ENCODE data around the gene MMP14. TPM values are rescaled to one million over a fixed set of nuclear protein-coding genes. Genes with fewer than 3 reads are reported as not detected.
"Not testable (repeated sequence)": the region's sequence is repeated elsewhere in the genome, so short reads cannot be mapped to it uniquely, and the experiment has no call there.

Gene MMP14
- total RNA-seq, 1 donor from 2014 or later = 172 TPM

DNA sequence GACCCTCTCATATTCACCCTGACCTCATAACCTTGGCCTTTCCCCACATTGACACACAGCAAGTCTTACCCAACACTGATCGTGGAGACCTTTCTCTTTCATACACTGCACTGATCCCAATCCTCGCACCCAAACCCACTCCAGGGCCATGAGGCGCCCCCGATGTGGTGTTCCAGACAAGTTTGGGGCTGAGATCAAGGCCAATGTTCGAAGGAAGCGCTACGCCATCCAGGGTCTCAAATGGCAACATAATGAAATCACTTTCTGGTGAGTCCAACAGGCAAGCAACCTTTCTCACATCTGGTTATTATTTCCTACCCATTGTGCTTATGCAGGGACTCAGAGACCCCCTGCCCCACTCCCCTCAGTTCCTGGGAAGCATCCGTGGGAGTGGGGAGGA is 5.4 kb downstream of the MMP14 start:
- no peak for DNase-seq (ENCODE audit: low spot score)

DNA sequence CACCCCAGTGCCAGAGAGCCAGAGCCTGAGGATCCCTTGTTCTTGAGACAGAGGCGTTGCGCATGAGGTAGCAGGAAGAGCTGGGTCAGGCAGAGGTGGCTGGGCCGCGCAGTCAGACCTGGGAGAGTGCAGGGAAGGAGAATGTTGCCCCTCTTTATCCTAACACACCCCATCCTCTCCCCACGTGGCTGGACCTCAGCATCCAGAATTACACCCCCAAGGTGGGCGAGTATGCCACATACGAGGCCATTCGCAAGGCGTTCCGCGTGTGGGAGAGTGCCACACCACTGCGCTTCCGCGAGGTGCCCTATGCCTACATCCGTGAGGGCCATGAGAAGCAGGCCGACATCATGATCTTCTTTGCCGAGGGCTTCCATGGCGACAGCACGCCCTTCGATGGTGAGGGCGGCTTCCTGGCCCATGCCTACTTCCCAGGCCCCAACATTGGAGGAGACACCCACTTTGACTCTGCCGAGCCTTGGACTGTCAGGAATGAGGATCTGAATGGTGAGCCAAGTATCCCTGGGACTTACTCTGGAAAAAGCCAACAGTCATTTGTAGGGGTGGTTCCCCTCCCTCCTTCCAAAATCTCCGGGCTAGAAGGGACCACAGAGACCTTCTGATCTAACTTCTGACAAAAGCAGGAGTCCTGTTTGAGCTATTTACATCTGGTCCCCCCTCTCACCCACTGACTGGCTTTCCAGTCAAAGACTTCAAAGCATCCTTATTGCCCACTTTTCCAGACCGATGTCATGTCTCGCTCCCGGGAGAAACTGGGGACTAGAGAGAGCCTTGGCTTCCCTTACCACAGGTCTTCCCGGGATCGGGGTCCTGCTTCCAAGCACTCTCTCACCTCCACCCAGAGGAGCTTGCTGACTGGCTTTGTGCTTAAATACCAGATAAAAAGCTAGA is 6.1 kb downstream of the MMP14 start:
- DNase-seq (ENCODE audit: low spot score) = no peak

DNA sequence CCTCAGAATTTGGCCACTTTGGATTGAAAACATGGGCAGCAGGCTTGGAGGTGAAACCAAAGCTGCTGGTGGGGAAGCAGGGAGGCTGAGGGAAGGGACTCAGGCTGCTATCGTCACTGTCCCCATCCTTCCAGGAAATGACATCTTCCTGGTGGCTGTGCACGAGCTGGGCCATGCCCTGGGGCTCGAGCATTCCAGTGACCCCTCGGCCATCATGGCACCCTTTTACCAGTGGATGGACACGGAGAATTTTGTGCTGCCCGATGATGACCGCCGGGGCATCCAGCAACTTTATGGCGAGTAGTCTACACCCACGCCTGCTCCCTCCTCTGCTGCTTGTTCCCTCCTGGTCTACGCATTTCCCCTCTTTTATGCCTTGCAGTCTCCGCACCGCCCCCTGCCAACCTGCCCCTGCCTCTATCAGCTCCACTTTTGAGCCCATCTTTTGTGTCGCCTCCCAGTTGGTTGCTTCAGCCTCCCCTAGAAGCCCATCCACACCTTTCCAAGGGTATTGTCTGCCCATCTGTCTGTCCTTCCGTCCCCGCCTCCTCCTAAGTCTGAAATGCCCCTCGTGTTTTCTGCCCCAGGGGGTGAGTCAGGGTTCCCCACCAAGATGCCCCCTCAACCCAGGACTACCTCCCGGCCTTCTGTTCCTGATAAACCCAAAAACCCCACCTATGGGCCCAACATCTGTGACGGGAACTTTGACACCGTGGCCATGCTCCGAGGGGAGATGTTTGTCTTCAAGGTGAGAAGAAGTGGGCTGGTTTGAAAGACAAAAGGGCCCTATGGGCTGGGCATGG is 6.9 kb downstream of the MMP14 start:
- DNase-seq (ENCODE audit: low spot score) = no peak

DNA sequence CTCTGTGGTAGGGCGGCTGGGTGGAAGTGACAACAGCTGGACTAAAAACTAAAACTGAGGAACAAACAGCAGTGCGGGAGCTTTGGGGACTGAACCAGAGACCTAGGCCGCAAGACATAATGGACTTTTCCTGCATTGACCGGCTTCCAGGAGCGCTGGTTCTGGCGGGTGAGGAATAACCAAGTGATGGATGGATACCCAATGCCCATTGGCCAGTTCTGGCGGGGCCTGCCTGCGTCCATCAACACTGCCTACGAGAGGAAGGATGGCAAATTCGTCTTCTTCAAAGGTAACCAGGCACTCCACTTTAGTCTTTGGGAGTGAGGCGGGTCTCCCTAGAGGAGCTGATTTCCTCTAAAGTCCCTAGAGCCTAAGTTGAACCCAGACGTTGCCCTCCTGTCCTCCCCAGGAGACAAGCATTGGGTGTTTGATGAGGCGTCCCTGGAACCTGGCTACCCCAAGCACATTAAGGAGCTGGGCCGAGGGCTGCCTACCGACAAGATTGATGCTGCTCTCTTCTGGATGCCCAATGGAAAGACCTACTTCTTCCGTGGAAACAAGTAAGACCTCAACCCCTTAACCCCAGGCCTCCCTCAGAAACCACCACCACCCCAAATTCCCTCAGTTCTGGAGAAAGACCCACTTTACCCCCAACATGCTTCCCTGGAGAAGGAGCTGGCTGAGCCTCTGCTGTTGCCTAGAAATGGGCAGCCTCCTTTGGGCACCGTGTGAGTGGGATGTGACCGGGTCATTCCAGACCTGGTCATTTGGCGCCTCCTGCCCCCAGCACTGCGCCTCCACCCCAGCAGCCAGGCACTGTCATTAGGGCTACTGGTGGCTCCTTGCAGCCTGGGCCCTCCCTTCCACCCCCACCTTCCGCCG is 8.1 kb downstream of the MMP14 start:
- DNase-seq (ENCODE audit: low spot score) = no peak

DNA sequence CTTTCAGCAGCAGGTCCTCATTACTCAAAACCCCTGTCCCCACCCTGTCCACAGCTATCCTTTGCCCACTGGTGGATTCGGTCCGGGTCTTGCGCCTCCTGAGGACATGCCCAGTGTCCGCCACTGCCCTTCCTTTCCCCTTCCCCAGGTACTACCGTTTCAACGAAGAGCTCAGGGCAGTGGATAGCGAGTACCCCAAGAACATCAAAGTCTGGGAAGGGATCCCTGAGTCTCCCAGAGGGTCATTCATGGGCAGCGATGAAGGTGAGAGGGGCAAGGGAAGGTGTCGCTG is 8.7 kb downstream of the MMP14 start:
- no peak for DNase-seq (ENCODE audit: low spot score)

DNA sequence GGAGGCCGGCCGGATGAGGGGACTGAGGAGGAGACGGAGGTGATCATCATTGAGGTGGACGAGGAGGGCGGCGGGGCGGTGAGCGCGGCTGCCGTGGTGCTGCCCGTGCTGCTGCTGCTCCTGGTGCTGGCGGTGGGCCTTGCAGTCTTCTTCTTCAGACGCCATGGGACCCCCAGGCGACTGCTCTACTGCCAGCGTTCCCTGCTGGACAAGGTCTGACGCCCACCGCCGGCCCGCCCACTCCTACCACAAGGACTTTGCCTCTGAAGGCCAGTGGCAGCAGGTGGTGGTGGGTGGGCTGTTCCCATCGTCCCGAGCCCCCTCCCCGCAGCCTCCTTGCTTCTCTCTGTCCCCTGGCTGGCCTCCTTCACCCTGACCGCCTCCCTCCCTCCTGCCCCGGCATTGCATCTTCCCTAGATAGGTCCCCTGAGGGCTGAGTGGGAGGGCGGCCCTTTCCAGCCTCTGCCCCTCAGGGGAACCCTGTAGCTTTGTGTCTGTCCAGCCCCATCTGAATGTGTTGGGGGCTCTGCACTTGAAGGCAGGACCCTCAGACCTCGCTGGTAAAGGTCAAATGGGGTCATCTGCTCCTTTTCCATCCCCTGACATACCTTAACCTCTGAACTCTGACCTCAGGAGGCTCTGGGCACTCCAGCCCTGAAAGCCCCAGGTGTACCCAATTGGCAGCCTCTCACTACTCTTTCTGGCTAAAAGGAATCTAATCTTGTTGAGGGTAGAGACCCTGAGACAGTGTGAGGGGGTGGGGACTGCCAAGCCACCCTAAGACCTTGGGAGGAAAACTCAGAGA is 9.6 kb downstream of the MMP14 start:
- DNase-seq (ENCODE audit: low spot score) = no peak

DNA sequence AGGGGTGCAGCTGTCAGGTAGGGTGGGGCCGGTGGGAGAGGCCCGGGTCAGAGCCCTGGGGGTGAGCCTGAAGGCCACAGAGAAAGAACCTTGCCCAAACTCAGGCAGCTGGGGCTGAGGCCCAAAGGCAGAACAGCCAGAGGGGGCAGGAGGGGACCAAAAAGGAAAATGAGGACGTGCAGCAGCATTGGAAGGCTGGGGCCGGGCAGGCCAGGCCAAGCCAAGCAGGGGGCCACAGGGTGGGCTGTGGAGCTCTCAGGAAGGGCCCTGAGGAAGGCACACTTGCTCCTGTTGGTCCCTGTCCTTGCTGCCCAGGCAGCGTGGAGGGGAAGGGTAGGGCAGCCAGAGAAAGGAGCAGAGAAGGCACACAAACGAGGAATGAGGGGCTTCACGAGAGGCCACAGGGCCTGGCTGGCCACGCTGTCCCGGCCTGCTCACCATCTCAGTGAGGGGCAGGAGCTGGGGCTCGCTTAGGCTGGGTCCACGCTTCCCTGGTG is 10.5 kb downstream of the MMP14 start:
- DNase-seq (ENCODE audit: low spot score) = no peak

DNA sequence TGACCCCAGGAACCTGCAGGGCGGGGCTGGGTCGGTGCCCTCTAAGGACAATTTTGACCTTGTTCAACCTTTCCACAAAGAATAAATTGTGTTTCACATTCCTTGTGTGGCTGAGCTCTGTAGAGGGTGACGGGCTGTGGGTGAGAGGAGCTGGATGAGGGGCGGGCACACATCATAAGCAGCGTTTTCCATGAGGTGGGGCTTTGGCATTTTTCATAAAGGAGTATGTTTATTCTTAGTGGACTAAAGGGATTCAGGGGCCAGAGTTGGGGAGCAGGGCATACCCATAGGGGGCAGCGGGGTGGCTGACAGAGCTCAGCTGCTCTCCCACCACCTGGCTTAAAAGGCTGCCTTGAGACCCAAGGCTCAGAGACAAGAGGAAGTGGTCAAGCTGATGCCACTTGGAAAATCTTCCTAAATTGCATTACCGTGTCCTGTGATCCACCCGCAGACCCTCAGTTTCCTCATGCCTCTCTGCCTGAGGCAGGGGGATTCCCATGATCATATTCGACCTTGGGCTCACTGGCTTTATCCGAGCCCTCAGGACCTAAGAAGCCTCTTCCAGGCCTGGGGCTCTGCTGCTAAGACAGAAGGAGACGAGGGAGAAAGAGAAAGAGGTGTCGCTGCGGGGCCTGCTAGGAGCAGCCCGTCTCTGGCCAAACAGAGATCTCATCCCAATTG is 11.4 kb downstream of the MMP14 start:
- DNase-seq (ENCODE audit: low spot score) = no peak

DNA sequence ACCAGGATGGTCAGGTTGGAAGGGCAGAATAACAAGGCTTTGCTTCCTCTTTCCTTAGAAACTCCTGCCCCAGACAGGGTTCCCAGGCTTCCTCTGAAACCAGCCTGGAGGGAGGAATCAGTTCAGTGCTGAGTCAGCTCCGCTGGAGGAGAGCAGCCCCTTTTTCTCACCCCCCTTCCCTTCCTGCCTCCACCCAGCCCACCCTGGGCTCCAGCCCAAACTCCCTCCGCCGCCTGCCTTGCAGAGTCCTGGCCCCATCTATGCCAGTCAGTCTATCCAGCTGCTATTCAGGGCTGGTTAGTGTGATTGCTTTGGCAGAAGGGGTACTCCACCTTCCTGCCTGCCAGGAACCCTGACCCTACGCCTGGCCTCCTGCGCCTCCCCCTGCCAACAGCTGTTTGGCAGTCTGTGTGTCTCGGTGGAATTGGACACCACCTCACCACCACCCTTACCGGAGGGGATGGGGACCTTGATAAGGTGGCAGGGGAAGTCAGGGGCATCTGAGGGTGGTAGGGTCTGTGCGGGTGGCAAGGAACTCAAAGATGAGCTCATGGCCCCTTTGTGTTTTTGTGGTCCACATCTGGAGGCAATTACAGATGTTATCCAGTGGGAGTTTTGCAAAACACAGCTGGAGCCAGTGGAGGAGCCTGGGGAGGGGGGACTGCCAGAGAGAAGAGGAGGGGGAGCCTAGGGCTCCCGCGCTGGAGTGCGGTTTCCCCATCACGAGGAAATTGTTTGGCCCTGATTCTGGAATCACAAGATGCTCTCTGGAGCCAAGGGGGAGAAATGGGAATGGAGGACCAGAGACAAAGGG is 12.2 kb downstream of the MMP14 start:
- peak; percentile 82 for DNase-seq (ENCODE audit: low spot score)

DNA sequence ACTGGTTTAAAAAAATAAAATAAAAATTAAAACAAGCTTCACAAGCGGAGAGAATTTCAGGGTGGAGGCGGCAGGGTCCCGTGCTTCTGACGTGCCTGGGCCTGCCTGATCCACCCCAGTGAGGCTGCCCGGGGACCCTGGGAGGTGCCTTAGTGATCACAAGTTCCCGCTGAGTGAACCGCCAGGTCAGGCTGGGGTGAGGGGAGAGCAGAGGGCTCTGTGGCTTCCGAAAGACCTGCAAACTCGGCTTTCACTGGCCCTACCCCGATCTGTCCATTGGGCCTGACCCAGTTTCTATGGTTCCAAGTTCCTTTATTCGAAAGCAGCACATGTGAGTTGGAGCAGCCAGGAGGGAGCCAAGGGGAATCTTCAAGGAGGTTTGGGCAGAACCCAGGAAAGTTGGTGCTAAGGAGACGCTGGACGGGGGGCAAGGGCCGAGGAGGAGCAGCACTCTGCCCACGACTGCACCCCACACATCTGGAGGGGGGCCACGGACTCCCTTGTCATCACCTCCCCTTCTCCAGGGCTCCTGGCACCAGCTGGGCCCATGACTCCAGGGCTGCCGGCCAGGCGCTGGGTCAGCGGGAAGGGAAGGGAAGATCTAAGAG is 12.9 kb downstream of the MMP14 start:
- peak; percentile 84 for DNase-seq (ENCODE audit: low spot score)

DNA sequence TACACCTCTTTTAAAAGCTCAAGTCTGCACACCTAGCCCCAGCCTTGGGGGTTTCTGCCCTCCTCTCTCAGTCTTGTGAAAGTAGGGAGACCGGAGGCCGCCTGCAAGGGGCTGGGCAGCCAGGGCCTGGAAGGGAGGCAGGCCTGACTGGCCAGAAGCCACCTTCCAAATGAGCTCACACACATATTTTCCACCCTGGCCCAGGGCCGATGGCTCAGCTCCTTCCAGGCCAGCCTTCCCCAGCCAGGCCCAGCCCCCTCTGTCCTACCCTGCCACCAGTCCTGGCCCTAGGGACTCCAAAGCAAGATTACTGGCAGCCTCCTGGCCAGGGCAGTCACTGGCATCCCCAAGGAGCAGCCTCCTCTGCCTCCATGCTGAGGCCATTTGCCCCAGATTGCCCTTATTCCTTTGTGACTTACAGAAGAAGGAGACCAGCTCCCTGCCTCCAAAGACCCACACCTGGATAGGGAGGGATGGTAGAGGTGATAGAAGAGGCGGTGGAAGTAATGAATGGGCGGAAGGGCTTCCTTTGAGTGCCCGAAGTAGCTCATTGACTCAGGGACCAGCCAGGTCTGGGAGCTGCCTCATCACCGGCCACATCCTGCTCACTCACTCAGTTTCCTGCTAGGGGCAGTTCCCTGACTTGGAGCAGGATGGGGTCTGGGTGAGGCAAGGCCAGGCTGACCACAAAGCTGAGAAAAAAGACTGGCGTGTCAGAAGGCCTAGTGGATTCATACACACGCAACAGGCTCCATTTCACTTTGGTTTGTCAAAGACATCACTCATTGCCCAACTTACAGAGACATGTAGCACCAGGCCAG is 14.8 kb downstream of the MMP14 start:
- DNase-seq (ENCODE audit: low spot score) = peak; percentile 90

DNA sequence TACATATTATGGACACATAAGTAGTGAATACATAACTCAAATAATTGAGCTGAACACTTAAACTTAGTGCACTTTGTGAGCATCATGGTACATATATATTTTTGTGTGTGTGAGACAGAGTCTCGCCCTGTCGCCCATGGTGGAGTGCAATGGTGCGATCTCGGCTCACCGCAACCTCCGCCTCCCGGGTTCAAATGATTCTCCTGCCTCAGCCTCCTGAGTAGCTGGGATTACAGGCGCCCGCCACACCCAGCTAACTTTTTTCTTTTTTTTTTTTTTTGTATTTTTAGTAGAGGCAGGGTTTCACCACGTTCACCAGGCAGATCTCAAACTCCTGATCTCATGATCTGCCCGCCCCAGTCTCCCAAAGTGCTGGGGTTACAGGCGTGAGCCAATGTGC is 15.8 kb downstream of the MMP14 start:
- DNase-seq (ENCODE audit: low spot score) = not testable (repeated sequence)

DNA sequence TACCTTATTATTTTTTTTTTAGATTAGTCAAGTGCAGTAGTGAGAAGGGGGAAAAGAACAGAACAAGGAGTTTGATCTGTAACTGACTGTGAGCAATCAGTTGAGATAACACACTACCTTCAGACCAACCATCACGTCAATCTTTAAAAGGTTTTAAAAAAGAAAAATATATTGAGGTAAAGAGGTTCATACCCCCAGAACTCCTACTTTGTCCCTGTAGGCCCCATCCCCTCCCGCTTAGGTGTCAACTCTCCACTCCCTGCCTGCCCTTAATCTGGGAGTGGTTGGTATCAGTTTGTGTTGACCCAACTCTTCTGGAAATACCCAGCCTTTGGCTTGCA is 16.2 kb downstream of the MMP14 start:
- DNase-seq (ENCODE audit: low spot score) = no peak

DNA sequence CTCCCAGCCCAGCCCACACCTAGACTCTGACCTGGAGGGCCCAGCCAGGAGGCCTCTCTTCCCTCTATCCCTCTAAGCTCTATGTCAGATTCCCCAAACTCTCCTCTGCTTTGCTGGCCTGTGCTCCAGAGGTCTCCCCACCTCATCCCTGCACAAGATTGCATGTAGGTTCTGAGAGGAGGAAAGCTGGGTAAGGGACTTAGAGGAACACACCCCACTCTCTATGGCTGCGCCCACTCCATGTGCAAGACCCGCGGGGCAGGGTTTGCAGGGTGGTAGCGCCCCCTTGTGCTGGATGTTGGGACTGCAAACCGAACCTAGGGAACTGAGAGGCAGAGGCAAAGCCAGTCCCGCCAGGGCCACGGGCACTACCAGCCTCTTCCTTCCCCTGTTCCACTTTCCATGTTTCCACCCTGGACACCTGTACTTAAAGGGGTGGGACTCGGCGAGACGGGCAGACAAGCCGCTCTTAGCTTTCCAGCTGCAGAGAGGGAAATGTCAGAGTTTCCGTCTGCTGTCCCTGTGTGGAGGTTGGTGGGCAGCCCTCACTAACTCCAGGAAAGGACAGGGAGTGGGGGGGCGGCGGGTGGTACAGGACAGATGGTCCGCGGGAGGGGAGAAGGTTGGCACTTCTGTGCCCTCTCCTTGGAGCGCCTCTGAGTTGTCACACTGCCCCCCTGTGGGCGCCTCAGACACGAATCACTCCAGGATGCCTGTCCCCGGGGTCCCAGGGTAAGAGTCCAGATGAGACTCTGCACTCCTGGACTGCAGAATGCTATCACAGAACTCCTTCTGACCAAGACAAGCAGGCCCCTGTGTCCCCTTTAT is 16.8 kb downstream of the MMP14 start:
- peak; percentile 95 for DNase-seq (ENCODE audit: low spot score)

DNA sequence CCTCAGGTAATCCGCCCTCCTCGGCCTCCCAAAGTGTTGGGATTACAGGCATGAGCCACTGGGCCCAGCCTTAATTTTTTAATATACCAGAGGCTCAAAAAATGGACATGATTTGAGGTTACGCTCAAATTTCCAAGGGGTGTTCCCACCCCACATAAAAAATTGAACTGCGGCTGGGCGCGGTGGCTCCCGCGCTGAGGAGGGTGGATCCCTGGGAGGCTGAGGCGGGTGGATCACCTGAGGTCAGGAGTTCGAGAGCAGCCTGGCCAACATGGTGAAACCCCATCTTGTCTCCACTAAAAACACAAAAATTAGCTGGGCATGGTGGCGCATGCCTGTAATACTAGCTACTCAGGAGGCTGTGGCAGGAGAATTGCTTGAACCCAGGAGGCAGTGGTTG is 17.9 kb downstream of the MMP14 start:
- DNase-seq (ENCODE audit: low spot score) = not testable (repeated sequence)

DNA sequence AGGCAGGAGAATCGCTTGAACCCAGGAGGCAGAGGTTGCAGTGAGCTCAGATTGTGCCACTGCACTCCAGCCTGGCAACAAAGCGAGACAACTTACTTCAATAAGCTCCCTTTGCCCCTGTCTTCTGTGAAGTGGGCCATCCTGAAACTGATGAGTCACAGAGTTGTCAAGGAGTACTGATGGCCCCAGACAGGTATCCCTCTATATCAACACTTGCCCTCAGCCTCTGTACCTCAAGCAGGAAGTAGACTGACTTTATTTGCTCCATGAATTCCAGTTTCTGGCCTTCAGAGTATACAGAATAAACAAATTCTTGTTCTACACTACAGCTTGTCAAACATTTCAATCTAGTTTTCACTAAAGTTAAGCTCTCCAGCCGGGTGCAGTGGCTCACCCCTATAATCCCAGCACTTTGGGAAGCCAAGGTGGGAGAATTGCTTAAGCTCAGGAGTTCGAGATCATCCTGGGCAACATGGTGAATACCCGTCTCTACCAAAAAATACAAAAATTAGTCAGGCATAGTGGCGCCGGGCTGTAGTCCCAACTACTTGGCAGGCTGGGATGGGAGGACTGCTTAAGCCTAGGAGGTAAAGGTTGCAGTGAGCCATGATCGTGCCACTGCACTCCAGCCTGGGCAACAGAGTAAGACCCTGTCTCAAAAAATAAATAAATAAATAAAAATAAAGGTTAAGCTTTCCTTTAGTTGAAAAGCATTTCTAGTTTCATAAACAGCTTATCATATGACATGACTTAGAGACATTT is 18.8 kb downstream of the MMP14 start:
- DNase-seq (ENCODE audit: low spot score) = no peak

DNA sequence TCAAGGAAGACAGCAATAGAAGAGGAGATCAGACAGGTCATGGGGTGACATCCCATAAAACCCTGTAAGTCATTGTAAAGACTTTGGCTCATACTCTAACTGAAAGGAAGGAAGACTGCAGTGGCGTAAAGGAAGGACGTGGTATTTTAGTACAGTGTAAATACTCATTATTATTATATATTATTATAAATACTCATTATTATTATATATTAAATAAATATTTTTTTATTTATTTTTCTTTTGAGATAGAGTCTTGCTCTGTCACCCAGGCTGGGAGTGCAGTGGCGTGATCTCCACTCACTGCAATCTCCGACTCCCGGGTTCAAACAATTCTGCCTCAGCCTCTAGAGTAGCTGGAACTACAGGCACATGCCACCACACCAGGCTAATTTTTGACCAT is 20.0 kb downstream of the MMP14 start:
- no peak for DNase-seq (ENCODE audit: low spot score)
